Panc1 (cell line): ENCODE measurements around the gene DCAF6.

ENCODE experiments used
- POLR2AphosphoS5 ChIP-seq: IDR thresholded peaks from 2 replicates; pipeline ENCODE4 v1.6.1; 2012; ENCODE audit warnings: mild to moderate bottlenecking, low read depth, low read length, moderate library complexity
- REST ChIP-seq, 2 experiments: IDR thresholded peaks; 2 replicates each; pipeline ENCODE4 v1.6.1; 2011 to 2012; ENCODE audit warnings: low read depth in 2 of 2, control low read depth in 1 of 2, low read length in 1 of 2, mild to moderate bottlenecking in 1 of 2, moderate library complexity in 1 of 2; ENCODE audit not compliant: insufficient read depth in 1 of 2
- TCF7L2 ChIP-seq: IDR thresholded peaks from 2 replicates; pipeline ENCODE4 v1.6.1; 2011; ENCODE audit warnings: mild to moderate bottlenecking, low read depth, low read length, inconsistent platforms
- TF ChIP-seq, protein P1 (sequence below): fragments of 450-650 bp; IDR thresholded peaks from 2 replicates; pipeline ENCODE4 v1.5.1; 2017; ENCODE audit warnings: mild to moderate bottlenecking

GRCh38 chr1:167911413-167911812, 25.1 kb upstream of the DCAF6 start:
- no peak for TF ChIP-seq REST (IDR thresholded peaks at IDR 0.05; ENCODE audit: insufficient read depth in 1 of 2, low read depth in 2 of 2, low read length in 1 of 2)
- TF ChIP-seq, protein P1, sequence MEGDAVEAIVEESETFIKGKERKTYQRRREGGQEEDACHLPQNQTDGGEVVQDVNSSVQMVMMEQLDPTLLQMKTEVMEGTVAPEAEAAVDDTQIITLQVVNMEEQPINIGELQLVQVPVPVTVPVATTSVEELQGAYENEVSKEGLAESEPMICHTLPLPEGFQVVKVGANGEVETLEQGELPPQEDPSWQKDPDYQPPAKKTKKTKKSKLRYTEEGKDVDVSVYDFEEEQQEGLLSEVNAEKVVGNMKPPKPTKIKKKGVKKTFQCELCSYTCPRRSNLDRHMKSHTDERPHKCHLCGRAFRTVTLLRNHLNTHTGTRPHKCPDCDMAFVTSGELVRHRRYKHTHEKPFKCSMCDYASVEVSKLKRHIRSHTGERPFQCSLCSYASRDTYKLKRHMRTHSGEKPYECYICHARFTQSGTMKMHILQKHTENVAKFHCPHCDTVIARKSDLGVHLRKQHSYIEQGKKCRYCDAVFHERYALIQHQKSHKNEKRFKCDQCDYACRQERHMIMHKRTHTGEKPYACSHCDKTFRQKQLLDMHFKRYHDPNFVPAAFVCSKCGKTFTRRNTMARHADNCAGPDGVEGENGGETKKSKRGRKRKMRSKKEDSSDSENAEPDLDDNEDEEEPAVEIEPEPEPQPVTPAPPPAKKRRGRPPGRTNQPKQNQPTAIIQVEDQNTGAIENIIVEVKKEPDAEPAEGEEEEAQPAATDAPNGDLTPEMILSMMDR, result no peak
- no peak for TF ChIP-seq POLR2AphosphoS5
- TF ChIP-seq TCF7L2, result no peak
